Heart left ventricle (tissue), 16 donors: ENCODE measurements around the gene GTF3A. TPM values are rescaled to one million over a fixed set of nuclear protein-coding genes. Genes with fewer than 3 reads are reported as not detected.

Experiments used
- ATAC-seq, 4 donors: fragments of 200-7000 bp; cut with Tn5 transposase; one replicate each; pipeline ENCODE4 v1.9.1; 2020 to 2022; ENCODE audit warnings: moderate library complexity in 4 of 4, mild to moderate bottlenecking in 3 of 4, moderate number of reproducible peaks in 1 of 4
- DNase-seq, 5 donors: peaks; one replicate each; pipeline ENCODE4 v3.0.0-alpha.2; 2020
- H3K27ac ChIP-seq, 12 donors: fragments of 200-600 bp; sonication (generic) in 4 of 12; one replicate each; pipeline versions ENCODE4 v1.5.0 to v1.8.0; 2016 to 2022; ENCODE audit warnings: mild to moderate bottlenecking in 2 of 12
- H3K27me3 ChIP-seq, 9 donors: fragments of 200-600 bp; sonication (generic) in 2 of 9; one replicate each; pipeline versions ENCODE4 v1.5.1 to v1.8.0; 2016 to 2022; ENCODE audit warnings: mild to moderate bottlenecking in 3 of 9
- H3K36me3 ChIP-seq, 9 donors: fragments of 200-600 bp; sonication (generic) in 2 of 9; one replicate each; pipeline versions ENCODE4 v1.5.0 to v1.8.0; 2018 to 2022; ENCODE audit warnings: mild to moderate bottlenecking in 2 of 9
- H3K4me1 ChIP-seq, 12 donors: fragments of 200-600 bp; sonication (generic) in 4 of 12; one replicate each; pipeline versions ENCODE4 v1.5.0 to v1.8.0; 2016 to 2022; ENCODE audit warnings: mild to moderate bottlenecking in 3 of 12
- H3K4me3 ChIP-seq, 12 donors: fragments of 200-600 bp; sonication (generic) in 4 of 12; one replicate each; pipeline versions ENCODE4 v1.5.0 to v1.8.0; 2017 to 2022; ENCODE audit warnings: mild to moderate bottlenecking in 9 of 12, moderate library complexity in 4 of 12
- H3K9me3 ChIP-seq, 12 donors: fragments of 200-600 bp; sonication (generic) in 4 of 12; one replicate each; pipeline versions ENCODE4 v1.5.0 to v1.8.0; 2016 to 2022; ENCODE audit warnings: mild to moderate bottlenecking in 1 of 12
- CTCF ChIP-seq, 12 donors: fragments of 200-600 bp; sonication (generic) in 4 of 12; IDR thresholded peaks; one replicate each; pipeline versions ENCODE4 v1.5.0 to v1.8.0; 2018 to 2022; ENCODE audit warnings: antibody characterized with exemption in 12 of 12, mild to moderate bottlenecking in 5 of 12
- POLR2A ChIP-seq, 2 donors: fragments of 450-650 bp; IDR thresholded peaks; one replicate each; pipeline ENCODE4 v1.6.1; 2017; ENCODE audit warnings: antibody characterized with exemption in 2 of 2, mild to moderate bottlenecking in 2 of 2, moderate library complexity in 2 of 2
- whole genome bisulfite sequencing, 4 donors: extraction: QIAGEN DNeasy Blood & Tissue Kit in 2 of 4; methylation state at CpG; one replicate each; pipeline versions ENCODE4 v1.1.5 to v1.1.7; 2013 to 2018; 5-methylcytosine and 5-hydroxymethylcytosine counted together
- intact Hi-C, 10 donors: fragments of 100-400 bp; cut with DNase I; formaldehyde crosslinking; loops; one replicate each; pipeline versions ENCODE4 v1.11.1 to v1.14.2; 2022
- polyA plus RNA-seq, 2 donors: library from polyadenylated mRNA; stranded (reverse); fragments of 200-250 nt; gene quantifications; one replicate each; pipeline ENCODE4 v1.2.3, GENCODE V29; 2013
- total RNA-seq, 9 donors: library from RNA; depleted of rRNA in 2 of 9; stranded (reverse); fragments of >200 nt in 2 of 9; fragmentation: NEBNext Ultra II Directional in 3 of 9; extraction: Animal tissue kit (Norgen Biotek cat#: 25700) in 3 of 9; gene quantifications; one replicate each; pipeline versions ENCODE4 v1.1.0 to v1.2.4, GENCODE V29; 2016 to 2023
- donor health status: ischemic (EF 13 %, LVEDD 7.1; RV severe dilation, severe dysfunction).
- donor health status: healthy with polysubstance abuse.
- donor health status: DM: no; HTN: yes; CAD: no.
- donor health status: DM: no; HTN: no; CAD: no.
- donor health status: ischemic (EF 25% LVEDD 6.9; RV normal size, moderate dysfunction).
- donor health status: ischemic (EF 25% LVEDD 5.7; RV mildly dilated, moderate dysfunction).
- donor health status: healthy.
- donor health status: DM: yes; HTN: yes; CAD: no.
- donor health status: ischemic (EF 35%, LVEDD 5.7; RV mildly dilated, moderate dysfunction).
- donor health status: nonischemic (EF 11% LVEDD 7.7; RV severe dilation, severe dysfunction).
- donor health status: DM: yes; HTN: yes; CAD: no.
- donor health status: PGD.
- donor health status: ischemic (EF 29% LVEDD 5.4; RV normal size, mild dysfunction).
- donor health status: nonischemic (EF 23%, LVEDD 6.1; RV moderate dilation, normal function).

Gene GTF3A
- total and polyA plus RNA-seq, 11 donors, result 138 to 593 (median 201) TPM

GRCh38 chr13:27472941-27473340 lies 48.5 kb downstream of the GTF3A start:
- 86 to 94% (median 87%) methylated on average over 3 of the region's 3 CpGs for WGBS, 4 donors
- intact Hi-C loops, result no loop called here
- no peak for DNase-seq
- Histone ChIP-seq H3K9me3 (no peaks in the 10 kb centered on the region), H3K4me1 (no peaks in the 10 kb centered on the region), H3K4me3 (no peak overlapping the region), H3K27me3 (no peaks in the 10 kb centered on the region), H3K36me3 (no peaks in the 10 kb centered on the region), H3K27ac (no peak overlapping the region)
- no peak for ATAC-seq
- TF ChIP-seq POLR2A (IDR thresholded peaks at IDR 0.05), result no peak
- no peak for TF ChIP-seq CTCF (IDR thresholded peaks at IDR 0.05)

GRCh38 chr13:27474751-27475268 lies 50.4 kb downstream of the GTF3A start:
- Histone ChIP-seq H3K9me3 (no peaks in the 10 kb centered on the region), H3K27ac (no peak overlapping the region), H3K4me3 (no peak overlapping the region), H3K4me1 (no peaks in the 10 kb centered on the region), H3K36me3 (no peaks in the 10 kb centered on the region), H3K27me3 (no peaks in the 10 kb centered on the region)
- whole genome bisulfite sequencing, 4 donors, result 92 to 95% (median 93%) methylated on average over 13 of the region's 13 CpGs
- ATAC-seq (no peak), DNase-seq (no peak)
- intact Hi-C loops, result no loop called here
- TF ChIP-seq CTCF (IDR thresholded peaks at IDR 0.05), result no peak
- no peak for TF ChIP-seq POLR2A (IDR thresholded peaks at IDR 0.05)

- Histone ChIP-seq H3K4me3 (no peak overlapping the region), H3K9me3 (peaks cover 0 to 5% (median 0%) of the 10 kb centered on the region in 12 donors), H3K27me3 (peaks cover 0 to 15% (median 0%) of the 10 kb centered on the region in 9 donors), H3K36me3 (no peaks in the 10 kb centered on the region), H3K27ac (no peak overlapping the region), H3K4me1 (no peaks in the 10 kb centered on the region)
- intact Hi-C loops, result no loop called here
- DNase-seq (no peak), ATAC-seq (no peak)
- 60 to 67% (median 63%) methylated on average over 5 to 10 of the region's 10 CpGs for WGBS, 4 donors
- TF ChIP-seq POLR2A (IDR thresholded peaks at IDR 0.05), result no peak
Measured at GRCh38 chr13:27476943-27477703, 52.7 kb downstream of the GTF3A start.

GRCh38 chr13:27481766-27482165 lies 57.3 kb downstream of the GTF3A start:
- DNase-seq, result peak in 1 of 5 donors; percentile 67
- TF ChIP-seq CTCF (IDR thresholded peaks at IDR 0.05) (peak; percentile 30 to 58 (median 45)), POLR2A (IDR thresholded peaks at IDR 0.05) (no peak)
- Histone ChIP-seq H3K4me1 (peaks cover 0 to 5% (median 0%) of the 10 kb centered on the region in 12 donors), H3K9me3 (peaks cover 0 to 7% (median 0%) of the 10 kb centered on the region in 12 donors), H3K4me3 (no peak overlapping the region), H3K36me3 (no peaks in the 10 kb centered on the region), H3K27me3 (peaks cover 0 to 15% (median 0%) of the 10 kb centered on the region in 9 donors), H3K27ac (no peak overlapping the region)
- 22 to 34% (median 25%) methylated on average over 10 to 11 of the region's 11 CpGs for WGBS, 4 donors
- intact Hi-C loops, result no loop called here
- ATAC-seq, result peak in 3 of 4 donors; percentile 16 to 48 (median 45)
